Colonic mucosa (tissue), 4 donors: ENCODE measurements around the gene KATNBL1. TPM values are rescaled to one million over a fixed set of nuclear protein-coding genes. Genes with fewer than 3 reads are reported as not detected.

ENCODE experiments used
- DNase-seq: peaks from one replicate; pipeline ENCODE4 v3.0.0-alpha.2; 2020
- H3K27ac ChIP-seq: fragments of 200-600 bp; one replicate; pipeline ENCODE4 v1.8.0; 2021
- H3K27me3 ChIP-seq: fragments of 200-600 bp; one replicate; pipeline ENCODE4 v1.8.0; 2021
- H3K36me3 ChIP-seq: fragments of 200-600 bp; one replicate; pipeline ENCODE4 v1.8.0; 2021
- H3K4me1 ChIP-seq: fragments of 200-600 bp; one replicate; pipeline ENCODE4 v1.8.0; 2021; ENCODE audit warnings: mild to moderate bottlenecking
- H3K4me3 ChIP-seq: fragments of 200-600 bp; one replicate; pipeline ENCODE4 v1.8.0; 2021
- H3K9ac ChIP-seq, 2 donors: one replicate each; pipeline ENCODE4 v1.7.0; 2013; ENCODE audit warnings: control low read depth in 2 of 2, low read depth in 2 of 2, low read length in 2 of 2
- H3K9me3 ChIP-seq: fragments of 200-600 bp; one replicate; pipeline ENCODE4 v1.8.0; 2021
- intact Hi-C: fragments of 100-400 bp; cut with DNase I; formaldehyde crosslinking; loops from one replicate; pipeline ENCODE4 v1.14.1; 2022
- total RNA-seq, 2 donors: library from RNA; stranded (reverse); fragmentation: NEBNext Ultra II Directional in 1 of 2; extraction: Animal tissue kit (Norgen Biotek cat#: 25700) in 1 of 2; gene quantifications; one replicate each; pipeline ENCODE4 v1.2.1, GENCODE V29; 2021
- TF ChIP-seq, protein P1 (sequence below): fragments of 200-600 bp; IDR thresholded peaks from one replicate; pipeline ENCODE4 v1.8.0; 2022; ENCODE audit warnings: antibody characterized with exemption, mild to moderate bottlenecking
- donor health status: healthy.
- donor health status: DM: no; HTN: no; CAD: no.
- donor health status: DM: no; HTN: no; CAD: no.

Gene KATNBL1
- total RNA-seq, 2 donors from 2014 or later = 37.2 to 43.0 TPM

DNA sequence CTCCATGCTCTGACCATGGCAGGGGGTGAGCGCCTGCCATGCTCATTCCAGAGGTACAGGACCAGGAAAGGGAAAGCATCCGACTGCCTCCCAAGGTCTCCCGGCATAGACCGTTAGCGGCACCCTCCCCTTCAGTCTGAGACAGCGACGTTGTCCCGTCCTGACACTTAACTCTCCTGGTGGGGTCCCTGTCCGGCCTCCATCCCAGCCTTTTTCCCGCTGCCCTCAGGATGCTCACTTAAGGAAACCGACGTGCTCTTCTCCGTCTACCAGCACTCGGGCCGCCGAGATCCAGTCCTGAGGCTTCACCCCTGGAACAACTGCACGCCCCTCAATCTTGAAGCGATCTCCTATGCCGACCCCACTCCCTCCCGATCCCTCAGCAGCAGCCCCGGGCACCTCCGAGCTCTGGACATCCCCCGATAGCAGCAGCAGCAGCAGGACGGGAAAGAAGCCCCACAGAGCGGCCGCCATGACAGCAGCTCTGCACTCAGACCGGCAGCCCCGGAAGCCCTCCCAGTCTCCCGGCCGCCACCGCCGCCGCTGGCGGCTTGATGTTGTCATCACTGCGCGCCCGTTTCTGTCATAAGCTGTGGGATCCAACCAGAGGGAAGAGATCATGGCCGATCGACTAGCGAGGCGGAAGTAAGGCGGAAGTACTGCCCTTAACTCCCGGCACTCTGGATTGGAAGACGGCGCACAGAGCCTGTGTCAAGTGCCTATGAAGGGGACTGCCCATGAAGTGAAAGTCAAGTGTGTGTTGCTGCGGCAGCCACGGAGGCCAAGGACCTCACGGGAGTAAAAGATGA is 108.3 kb downstream of the KATNBL1 start, which contains the start of the genes EMC7 and PGBD4:
Gene EMC7 (minus strand): TSS at position 497 of the 809 bp plus-strand sequence. CDS start 23 bp downstream, at position 474.
Gene PGBD4 (plus strand): TSS at position 718 of the 809 bp plus-strand sequence. CDS start 449 bp downstream, outside the sequence.
- Histone ChIP-seq H3K9ac (peak within 1 kb of the TSS; percentile 86 to 88), H3K4me1 (peaks cover 12% of the 10 kb centered on the region), H3K27me3 (no peaks in the 10 kb centered on the region), H3K36me3 (no peaks in the 10 kb centered on the region), H3K4me3 (peak within 1 kb of the TSS; percentile 90), H3K9me3 (no peaks in the 10 kb centered on the region), H3K27ac (peak within 1 kb of the TSS; percentile 82)
- intact Hi-C loops = loop anchor here (2.0 kb wide), 1 partner anchor 123 kb away; the partner anchor contains the start of gene EMC4
- TF ChIP-seq, protein P1, sequence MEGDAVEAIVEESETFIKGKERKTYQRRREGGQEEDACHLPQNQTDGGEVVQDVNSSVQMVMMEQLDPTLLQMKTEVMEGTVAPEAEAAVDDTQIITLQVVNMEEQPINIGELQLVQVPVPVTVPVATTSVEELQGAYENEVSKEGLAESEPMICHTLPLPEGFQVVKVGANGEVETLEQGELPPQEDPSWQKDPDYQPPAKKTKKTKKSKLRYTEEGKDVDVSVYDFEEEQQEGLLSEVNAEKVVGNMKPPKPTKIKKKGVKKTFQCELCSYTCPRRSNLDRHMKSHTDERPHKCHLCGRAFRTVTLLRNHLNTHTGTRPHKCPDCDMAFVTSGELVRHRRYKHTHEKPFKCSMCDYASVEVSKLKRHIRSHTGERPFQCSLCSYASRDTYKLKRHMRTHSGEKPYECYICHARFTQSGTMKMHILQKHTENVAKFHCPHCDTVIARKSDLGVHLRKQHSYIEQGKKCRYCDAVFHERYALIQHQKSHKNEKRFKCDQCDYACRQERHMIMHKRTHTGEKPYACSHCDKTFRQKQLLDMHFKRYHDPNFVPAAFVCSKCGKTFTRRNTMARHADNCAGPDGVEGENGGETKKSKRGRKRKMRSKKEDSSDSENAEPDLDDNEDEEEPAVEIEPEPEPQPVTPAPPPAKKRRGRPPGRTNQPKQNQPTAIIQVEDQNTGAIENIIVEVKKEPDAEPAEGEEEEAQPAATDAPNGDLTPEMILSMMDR = no peak
- peak; percentile 99 for DNase-seq

- Histone ChIP-seq H3K9ac (no peak overlapping the region), H3K4me3 (no peak overlapping the region), H3K27ac (no peak overlapping the region), H3K9me3 (no peaks in the 10 kb centered on the region), H3K27me3 (no peaks in the 10 kb centered on the region), H3K4me1 (peaks cover 12% of the 10 kb centered on the region), H3K36me3 (no peaks in the 10 kb centered on the region)
- TF ChIP-seq, protein P1 = no peak
- DNase-seq = no peak
- intact Hi-C loops = no loop called here
Observed at GRCh38 chr15:34099914-34100313, 110.0 kb downstream of the KATNBL1 start.

Other genes with a start within 250 kb of the KATNBL1 start
- gene CHRM5, start 241.6 kb downstream of the KATNBL1 start, total RNA-seq = not detected
- 10 to 100 TPM in 1 of 2 donors, 1 to 10 TPM in 1; 10.0 to 13.9 TPM for gene AVEN, start 170.9 kb downstream of the KATNBL1 start, total RNA-seq
- 10 to 100 TPM; 73.1 to 78.6 TPM for gene EMC7, start 108.2 kb downstream of the KATNBL1 start, total RNA-seq
- 1 to 10 TPM in 1 of 2 donors, under 1 TPM in 1; 0.69 to 1.3 TPM for gene PGBD4, start 108.0 kb downstream of the KATNBL1 start, total RNA-seq
- gene EMC4, start 14.9 kb upstream of the KATNBL1 start, total RNA-seq = 100 to 1,000 TPM in 1 of 2 donors, 10 to 100 TPM in 1; 83.5 to 115 TPM
- gene SLC12A6, start 127.7 kb upstream of the KATNBL1 start, total RNA-seq = 10 to 100 TPM; 13.8 to 18.8 TPM
- gene NOP10, start 133.0 kb upstream of the KATNBL1 start, total RNA-seq = 100 to 1,000 TPM; 143 to 184 TPM
- not detected for gene NUTM1, start 133.2 kb upstream of the KATNBL1 start, total RNA-seq
- gene LPCAT4, start 157.1 kb upstream of the KATNBL1 start, total RNA-seq = 100 to 1,000 TPM; 174 to 175 TPM
- 10 to 100 TPM; 10.8 to 24.2 TPM for gene GOLGA8A, start 227.7 kb upstream of the KATNBL1 start, total RNA-seq